Trophoblast cell (in vitro differentiated cells and primary cell): ENCODE results near the gene RARA.

ENCODE experiments used
- DNase-seq, 2 donors: peaks; one replicate each; pipeline ENCODE4 v3.0.0-alpha.2; 2016
- H2AFZ ChIP-seq: 2 replicates; pipeline ENCODE4 v1.6.1; 2013; ENCODE audit warnings: low read length, moderate library complexity, mild to moderate bottlenecking; ENCODE audit not compliant: insufficient read depth, poor library complexity
- H2AK5ac ChIP-seq: 2 replicates; pipeline ENCODE4 v1.6.1; 2013; ENCODE audit warnings: mild to moderate bottlenecking, low read length
- H2BK120ac ChIP-seq: 2 replicates; pipeline ENCODE4 v1.6.1; 2013; ENCODE audit warnings: low read length, mild to moderate bottlenecking, moderate library complexity; ENCODE audit not compliant: insufficient read depth, poor library complexity
- H2BK12ac ChIP-seq: 2 replicates; pipeline ENCODE4 v1.6.1; 2013; ENCODE audit warnings: mild to moderate bottlenecking, low read length, moderate library complexity
- H2BK5ac ChIP-seq: 2 replicates; pipeline ENCODE4 v1.6.1; 2013; ENCODE audit warnings: low read length, low read depth, moderate library complexity, mild to moderate bottlenecking; ENCODE audit not compliant: poor library complexity
- H3K14ac ChIP-seq: 2 replicates; pipeline ENCODE4 v1.6.1; 2013; ENCODE audit warnings: mild to moderate bottlenecking, low read length
- H3K18ac ChIP-seq: 2 replicates; pipeline ENCODE4 v1.6.1; 2013; ENCODE audit warnings: mild to moderate bottlenecking, low read length
- H3K23ac ChIP-seq: 2 replicates; pipeline ENCODE4 v1.6.1; 2013; ENCODE audit warnings: low read length
- H3K27ac ChIP-seq: 2 replicates; pipeline ENCODE4 v1.5.1; 2013; ENCODE audit warnings: low read depth, mild to moderate bottlenecking, inconsistent platforms, low read length, moderate library complexity
- H3K27me3 ChIP-seq: 2 replicates; pipeline ENCODE4 v1.6.1; 2013; ENCODE audit warnings: inconsistent platforms, mild to moderate bottlenecking, low read length, moderate library complexity; ENCODE audit not compliant: insufficient read depth
- H3K36me3 ChIP-seq, 2 experiments: 1 replicate in 1 of 2; 2 replicates in 1 of 2; pipeline ENCODE4 v1.6.1; 2013; ENCODE audit warnings: low read length in 2 of 2, mild to moderate bottlenecking in 2 of 2, moderate library complexity in 1 of 2; ENCODE audit not compliant: insufficient read depth in 2 of 2, control insufficient read depth in 1 of 2
- H3K4ac ChIP-seq: 2 replicates; pipeline ENCODE4 v1.6.1; 2013; ENCODE audit warnings: low read depth, mild to moderate bottlenecking, low read length, moderate library complexity
- H3K4me1 ChIP-seq, 2 experiments: 1 replicate in 1 of 2; 2 replicates in 1 of 2; pipeline ENCODE4 v1.6.1; 2013; ENCODE audit warnings: low read length in 2 of 2, mild to moderate bottlenecking in 2 of 2, moderate library complexity in 1 of 2; ENCODE audit not compliant: insufficient read depth in 2 of 2, control insufficient read depth in 1 of 2
- H3K4me2 ChIP-seq: 2 replicates; pipeline ENCODE4 v1.6.1; 2013; ENCODE audit warnings: inconsistent platforms, mild to moderate bottlenecking, low read length, moderate library complexity
- H3K4me3 ChIP-seq: 2 replicates; pipeline ENCODE4 v1.5.1; 2013; ENCODE audit warnings: mild to moderate bottlenecking, low read depth, low read length, inconsistent platforms
- H3K79me1 ChIP-seq: one replicate; pipeline ENCODE4 v1.6.1; 2013; ENCODE audit warnings: low read length
- H3K79me2 ChIP-seq: 2 replicates; pipeline ENCODE4 v1.6.1; 2013; ENCODE audit warnings: low read length, mild to moderate bottlenecking; ENCODE audit not compliant: control insufficient read depth, insufficient read depth, poor library complexity
- H3K9ac ChIP-seq: 2 replicates; pipeline ENCODE4 v1.6.1; 2013; ENCODE audit warnings: mild to moderate bottlenecking, low read length
- H3K9me3 ChIP-seq: 2 replicates; pipeline ENCODE4 v1.6.1; 2013; ENCODE audit warnings: low read depth, mild to moderate bottlenecking, control low read depth, inconsistent platforms, low read length; ENCODE audit not compliant: insufficient read depth
- H4K12ac ChIP-seq: 2 replicates; pipeline ENCODE4 v1.6.1; 2013; ENCODE audit warnings: low read depth, mild to moderate bottlenecking, low read length, moderate library complexity
- H4K8ac ChIP-seq: 2 replicates; pipeline ENCODE4 v1.6.1; 2013; ENCODE audit warnings: low read depth, mild to moderate bottlenecking, low read length, moderate library complexity
- H4K91ac ChIP-seq: one replicate; pipeline ENCODE4 v1.6.1; 2013; ENCODE audit warnings: low read depth, mild to moderate bottlenecking, low read length, moderate library complexity
- WGBS: extraction: QIAGEN DNeasy Blood & Tissue Kit; methylation state at CpG from one replicate; pipeline ENCODE4 v1.1.7; 2013; ENCODE audit warnings: missing lambda C conversion rate; ENCODE audit not compliant: insufficient read length, insufficient coverage; ENCODE audit errors: extremely low coverage; 5-methylcytosine and 5-hydroxymethylcytosine counted together

RARA gene

DNA sequence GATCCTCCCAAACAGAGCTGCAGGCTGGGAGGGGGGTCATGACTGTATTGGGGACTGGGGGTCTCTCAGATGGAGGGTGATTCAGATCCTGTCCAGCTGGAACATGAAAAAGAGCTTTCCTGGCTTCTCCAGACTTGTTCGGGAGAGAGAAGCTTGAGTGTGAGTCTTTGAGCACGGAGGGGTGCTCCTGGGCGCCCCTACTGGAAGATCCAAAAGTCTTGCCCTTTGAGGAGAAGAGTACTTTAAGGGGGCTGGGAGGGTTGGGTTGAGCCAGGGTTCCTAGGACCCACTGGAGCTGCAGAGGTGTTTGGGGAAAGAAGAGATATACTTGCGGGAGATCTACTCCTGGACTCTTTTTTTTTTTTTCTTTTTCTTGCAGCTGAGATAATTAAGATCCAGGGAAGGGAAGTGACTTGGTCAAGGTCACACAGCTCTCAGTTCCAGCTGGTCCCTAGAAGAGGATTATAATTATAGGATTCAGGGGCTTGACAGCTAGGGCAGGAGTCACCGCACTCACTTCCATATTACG is 8.4 kb downstream of the RARA start:
- Histone ChIP-seq H3K23ac (no peak overlapping the region), H4K12ac (peak overlapping the region; percentile 78), H3K4me2 (peak overlapping the region; percentile 80), H3K14ac (peak overlapping the region; percentile 92), H3K36me3 (no peaks in the 10 kb centered on the region), H3K18ac (peak overlapping the region; percentile 89), H3K4me3 (peak overlapping the region; percentile 49), H2BK5ac (peak overlapping the region; percentile 87), H3K79me1 (peaks cover 14% of the 10 kb centered on the region), H3K4me1 (peaks cover 25 to 32% of the 10 kb centered on the region in 2 experiments), H3K27me3 (no peaks in the 10 kb centered on the region), H3K4ac (peak overlapping the region; percentile 49), H2AK5ac (peak overlapping the region; percentile 64), H4K91ac (peak overlapping the region; percentile 87), H2BK120ac (peak overlapping the region; percentile 88), H3K9me3 (peaks cover 1% of the 10 kb centered on the region), H2BK12ac (peak overlapping the region; percentile 83), H3K79me2 (peaks cover 8% of the 10 kb centered on the region), H2AFZ (peak overlapping the region; percentile 91), H3K9ac (no peak overlapping the region), H3K27ac (peak overlapping the region; percentile 84), H4K8ac (peak overlapping the region; percentile 55)
- WGBS, result no CpG with 5 or more reads among the region's 6 CpGs
- DNase-seq, result peak in 1 of 2 donors; percentile 34

DNA sequence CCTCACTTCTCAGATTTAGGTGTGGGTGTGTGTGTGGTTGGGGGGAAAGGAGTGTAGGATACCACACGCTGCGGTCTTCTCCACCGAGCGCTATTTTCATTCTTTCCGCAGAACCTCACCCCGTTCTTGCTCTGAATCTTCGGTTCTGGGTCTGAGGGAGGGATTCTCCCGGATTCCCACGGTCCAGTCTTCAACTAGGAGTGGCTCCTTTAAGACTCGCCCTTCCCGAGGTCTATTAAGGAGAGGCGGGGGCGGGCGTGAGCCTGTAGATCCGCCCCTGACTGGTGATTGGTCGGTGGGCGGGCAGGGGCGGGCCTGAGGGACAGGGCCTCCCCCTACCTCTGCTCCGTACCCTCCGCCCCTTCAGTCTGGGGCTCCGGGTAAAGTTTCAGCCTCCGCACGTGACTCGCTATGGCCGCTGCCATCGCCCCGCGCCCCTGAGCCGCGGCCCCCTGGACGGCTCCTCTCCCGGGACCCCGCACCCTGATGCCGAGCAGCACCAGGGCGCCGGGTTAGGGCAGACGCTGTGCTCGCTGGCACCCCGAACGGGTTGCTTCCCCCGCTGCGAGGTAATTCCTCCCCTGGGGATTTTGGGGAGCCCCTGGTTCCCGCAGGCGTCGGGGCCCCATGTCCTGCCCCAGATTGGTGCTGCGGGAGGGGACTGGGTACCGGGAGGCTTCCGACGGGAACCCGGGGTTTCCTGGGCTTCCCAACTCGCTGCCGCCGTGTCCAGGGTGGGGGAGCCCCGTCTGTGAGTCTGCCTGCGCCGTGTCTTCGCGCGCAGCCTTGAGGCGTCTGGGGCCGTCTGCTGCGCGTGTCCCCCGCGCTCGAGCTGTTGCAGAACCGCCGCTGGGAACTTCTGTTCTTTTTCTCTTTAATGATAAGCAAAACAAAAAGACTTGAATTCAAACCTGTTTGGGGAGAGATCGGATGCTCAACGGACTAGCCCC is 9.2 kb downstream of the RARA start:
- H3K4me3 ChIP-seq, result peak overlapping the region; percentile 79
- no peaks in the 10 kb centered on the region for H3K27me3 ChIP-seq
- H2AK5ac ChIP-seq, result peak overlapping the region; percentile 12
- no peak overlapping the region for H3K23ac ChIP-seq
- peak overlapping the region; percentile 76 for H3K9ac ChIP-seq
- H3K4me2 ChIP-seq, result peak overlapping the region; percentile 87
- peak overlapping the region; percentile 69 for H2BK120ac ChIP-seq
- peak overlapping the region; percentile 79 for H4K8ac ChIP-seq
- peak overlapping the region; percentile 27 for H3K4ac ChIP-seq
- peak overlapping the region; percentile 64 for H3K27ac ChIP-seq
- WGBS, result no CpG with 5 or more reads among the region's 70 CpGs
- peak overlapping the region; percentile 42 for H2AFZ ChIP-seq
- peak; percentile 93 to 95 for DNase-seq
- peak overlapping the region; percentile 27 for H2BK12ac ChIP-seq
- H3K14ac ChIP-seq, result peak overlapping the region; percentile 46
- H3K4me1 ChIP-seq, result peaks cover 32 to 39% of the 10 kb centered on the region in 2 experiments
- H3K18ac ChIP-seq, result peak overlapping the region; percentile 90
- H2BK5ac ChIP-seq, result peak overlapping the region; percentile 50
- H3K79me2 ChIP-seq, result peaks cover 8% of the 10 kb centered on the region
- peak overlapping the region; percentile 43 for H4K12ac ChIP-seq
- H3K36me3 ChIP-seq, result no peaks in the 10 kb centered on the region
- peaks cover 1% of the 10 kb centered on the region for H3K9me3 ChIP-seq
- peaks cover 14% of the 10 kb centered on the region for H3K79me1 ChIP-seq
- H4K91ac ChIP-seq, result peak overlapping the region; percentile 66

GRCh38 chr17:40318830-40319391 is 9.9 kb downstream of the RARA start:
- Histone ChIP-seq H3K9ac (no peak overlapping the region), H3K36me3 (no peaks in the 10 kb centered on the region), H3K4me3 (peak overlapping the region; percentile 79), H3K14ac (no peak overlapping the region), H3K23ac (no peak overlapping the region), H3K4ac (peak overlapping the region; percentile 10), H2BK5ac (no peak overlapping the region), H3K4me2 (peak overlapping the region; percentile 87), H2BK120ac (no peak overlapping the region), H3K4me1 (peaks cover 32 to 40% of the 10 kb centered on the region in 2 experiments), H3K79me2 (peaks cover 8% of the 10 kb centered on the region), H3K79me1 (peaks cover 14% of the 10 kb centered on the region), H2BK12ac (no peak overlapping the region), H3K27me3 (no peaks in the 10 kb centered on the region), H2AFZ (no peak overlapping the region), H2AK5ac (no peak overlapping the region), H3K9me3 (peaks cover 1% of the 10 kb centered on the region), H4K91ac (no peak overlapping the region), H3K27ac (no peak overlapping the region), H3K18ac (peak overlapping the region; percentile 19), H4K8ac (no peak overlapping the region), H4K12ac (no peak overlapping the region)
- no peak for DNase-seq
- no CpG with 5 or more reads among the region's 13 CpGs for WGBS

- no peak overlapping the region for H3K4me3 ChIP-seq
- no peak overlapping the region for H2BK120ac ChIP-seq
- H3K4me2 ChIP-seq, result no peak overlapping the region
- no peak overlapping the region for H4K12ac ChIP-seq
- no peaks in the 10 kb centered on the region for H3K36me3 ChIP-seq
- peaks cover 14% of the 10 kb centered on the region for H3K79me1 ChIP-seq
- no peak overlapping the region for H3K4ac ChIP-seq
- no peak overlapping the region for H3K14ac ChIP-seq
- no peak overlapping the region for H2BK12ac ChIP-seq
- H3K27ac ChIP-seq, result no peak overlapping the region
- peaks cover 32 to 42% of the 10 kb centered on the region in 2 experiments for H3K4me1 ChIP-seq
- H3K27me3 ChIP-seq, result no peaks in the 10 kb centered on the region
- no peak overlapping the region for H3K9ac ChIP-seq
- DNase-seq, result no peak
- H2AK5ac ChIP-seq, result no peak overlapping the region
- no peak overlapping the region for H3K23ac ChIP-seq
- WGBS, result no CpG with 5 or more reads among the region's 11 CpGs
- H3K79me2 ChIP-seq, result peaks cover 8% of the 10 kb centered on the region
- H4K8ac ChIP-seq, result no peak overlapping the region
- no peak overlapping the region for H3K18ac ChIP-seq
- H2AFZ ChIP-seq, result no peak overlapping the region
- H2BK5ac ChIP-seq, result no peak overlapping the region
- no peaks in the 10 kb centered on the region for H3K9me3 ChIP-seq
- H4K91ac ChIP-seq, result no peak overlapping the region
These were observed 10.9 kb downstream of the RARA start for GRCh38 chr17:40319651-40320540.
